ENCODE results near the gene PDXK.

DNA sequence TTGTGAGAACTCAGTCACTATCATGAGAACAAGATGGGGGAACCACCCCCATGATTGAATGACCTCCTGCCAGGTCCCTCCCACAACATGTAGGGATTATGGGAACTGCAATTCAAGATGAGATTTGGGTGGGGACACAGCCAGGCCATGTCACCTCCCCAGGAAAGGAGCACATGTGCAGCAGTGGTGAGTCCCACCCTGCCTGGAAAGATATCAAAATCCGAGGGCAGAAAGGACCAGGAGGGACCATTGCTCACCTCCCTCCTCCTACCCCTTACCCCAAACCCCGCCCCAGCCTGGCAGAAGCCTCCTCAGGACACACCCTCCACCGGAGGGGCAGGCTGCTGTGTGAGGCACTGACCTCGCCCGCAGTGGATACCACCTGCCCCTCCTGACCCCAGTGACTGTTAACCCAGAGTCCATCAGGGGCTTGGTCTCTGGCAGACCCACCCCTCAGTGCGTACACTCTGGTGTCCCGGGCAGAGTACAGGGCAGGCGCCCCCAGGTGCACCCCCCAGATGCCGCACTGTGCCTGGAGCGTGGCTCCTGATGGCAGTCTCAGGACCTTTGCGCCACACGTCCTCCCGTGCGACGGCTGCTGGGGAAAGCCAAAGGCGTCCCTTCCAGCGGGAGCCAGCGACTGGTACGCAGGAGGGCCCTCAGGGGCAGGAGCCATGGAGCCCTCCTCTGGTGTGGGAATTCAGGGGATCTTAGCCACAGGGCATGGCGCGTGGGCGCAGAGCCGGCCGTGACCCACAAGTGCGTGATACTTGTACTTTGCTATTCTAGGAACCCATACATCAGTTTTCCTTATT is 20.9 kb downstream of the PDXK start:
- TF ChIP-seq YY1 (IDR thresholded peaks at IDR 0.05; ENCODE audit: low read depth) = no peak
- TF ChIP-seq TEAD4 (IDR thresholded peaks at IDR 0.05) = no peak

All from Ishikawa (cell line).